K562 treated with DMSO at 1 percent for 48 hours (cell line): Measurements from ENCODE around the gene REC8. TPM values are rescaled to one million over a fixed set of nuclear protein-coding genes. Genes with fewer than 3 reads are reported as not detected.

ENCODE experiments used
- total RNA-seq: library from RNA; unstranded; fragments of 300-600 nt; gene quantifications from 2 replicates; pipeline ENCODE4 v1.2.3, GENCODE V29; 2022; ENCODE audit warnings: low replicate concordance; ENCODE audit errors: extremely low read depth

The REC8 gene
- total RNA-seq, 1 experiment from 2014 or later = not detected

Other genes with a start within 250 kb of the REC8 start
- gene DHRS4, start 218.3 kb upstream of the REC8 start, total RNA-seq = not detected in 2 replicates
- not detected in 2 replicates for gene DHRS4L2, start 183.2 kb upstream of the REC8 start, total RNA-seq
- not detected in 2 replicates for gene CARMIL3, start 120.1 kb upstream of the REC8 start, total RNA-seq
- gene CPNE6, start 100.5 kb upstream of the REC8 start, total RNA-seq = not detected in 2 replicates
- not detected in 2 replicates for gene PCK2, start 77.8 kb upstream of the REC8 start, total RNA-seq
- gene DCAF11, start 57.3 kb upstream of the REC8 start, total RNA-seq = not detected in 2 replicates
- gene NRL, start 57.1 kb upstream of the REC8 start, total RNA-seq = not detected in 2 replicates
- not detected in 2 replicates for gene FITM1, start 41.4 kb upstream of the REC8 start, total RNA-seq
- not detected in 2 replicates for gene PSME1, start 35.9 kb upstream of the REC8 start, total RNA-seq
- not detected in 2 replicates for gene EMC9, start 30.5 kb upstream of the REC8 start, total RNA-seq
- not detected in 2 replicates for gene PSME2, start 25.5 kb upstream of the REC8 start, total RNA-seq
- not detected in 2 replicates for gene RNF31, start 24.6 kb upstream of the REC8 start, total RNA-seq
- gene IRF9, start 10.8 kb upstream of the REC8 start, total RNA-seq = not detected in 2 replicates
- not detected in 2 replicates for gene IPO4, start 16.7 kb downstream of the REC8 start, total RNA-seq
- not detected in 2 replicates for gene TM9SF1, start 23.4 kb downstream of the REC8 start, total RNA-seq
- not detected in 2 replicates for gene TSSK4, start 33.6 kb downstream of the REC8 start, total RNA-seq
- gene CHMP4A, start 41.4 kb downstream of the REC8 start, total RNA-seq = not detected in 2 replicates
- not detected in 2 replicates for gene MDP1, start 44.0 kb downstream of the REC8 start, total RNA-seq
- not detected in 2 replicates for gene NEDD8, start 60.3 kb downstream of the REC8 start, total RNA-seq
- not detected in 2 replicates for gene GMPR2, start 60.8 kb downstream of the REC8 start, total RNA-seq
- not detected in 2 replicates for gene TINF2, start 70.5 kb downstream of the REC8 start, total RNA-seq
- not detected in 2 replicates for gene TGM1, start 91.1 kb downstream of the REC8 start, total RNA-seq
- gene RABGGTA, start 99.5 kb downstream of the REC8 start, total RNA-seq = not detected in 2 replicates
- gene DHRS1, start 127.7 kb downstream of the REC8 start, total RNA-seq = not detected in 2 replicates
- gene NOP9, start 127.8 kb downstream of the REC8 start, total RNA-seq = not detected in 2 replicates
- not detected in 2 replicates for gene CIDEB, start 135.9 kb downstream of the REC8 start, total RNA-seq
- not detected in 2 replicates for gene LTB4R2, start 138.1 kb downstream of the REC8 start, total RNA-seq
- not detected in 2 replicates for gene LTB4R, start 139.4 kb downstream of the REC8 start, total RNA-seq
- not detected in 2 replicates for gene ADCY4, start 163.0 kb downstream of the REC8 start, total RNA-seq
- gene RIPK3, start 167.9 kb downstream of the REC8 start, total RNA-seq = not detected in 2 replicates
- not detected in 2 replicates for gene NFATC4, start 196.1 kb downstream of the REC8 start, total RNA-seq
- not detected in 2 replicates for gene NYNRIN, start 226.9 kb downstream of the REC8 start, total RNA-seq